B cell (primary cell): ENCODE results near the gene WDR54.

Source experiments
- EZH2 ChIP-seq: IDR thresholded peaks from 2 replicates; pipeline ENCODE4 v1.6.1; 2012; ENCODE audit warnings: borderline replicate concordance, low read depth, mild to moderate bottlenecking, moderate library complexity, low read length; ENCODE audit not compliant: insufficient read depth, poor library complexity, severe bottlenecking
- TF ChIP-seq, protein P1 (sequence below): fragments of 200-600 bp; IDR thresholded peaks from one replicate; pipeline ENCODE4 v1.8.0; 2022; ENCODE audit warnings: antibody characterized with exemption, mild to moderate bottlenecking

GRCh38 chr2:74379851-74380789, 41.4 kb upstream of the WDR54 start, which contains the start of gene DCTN1:
- TF ChIP-seq, protein P1, sequence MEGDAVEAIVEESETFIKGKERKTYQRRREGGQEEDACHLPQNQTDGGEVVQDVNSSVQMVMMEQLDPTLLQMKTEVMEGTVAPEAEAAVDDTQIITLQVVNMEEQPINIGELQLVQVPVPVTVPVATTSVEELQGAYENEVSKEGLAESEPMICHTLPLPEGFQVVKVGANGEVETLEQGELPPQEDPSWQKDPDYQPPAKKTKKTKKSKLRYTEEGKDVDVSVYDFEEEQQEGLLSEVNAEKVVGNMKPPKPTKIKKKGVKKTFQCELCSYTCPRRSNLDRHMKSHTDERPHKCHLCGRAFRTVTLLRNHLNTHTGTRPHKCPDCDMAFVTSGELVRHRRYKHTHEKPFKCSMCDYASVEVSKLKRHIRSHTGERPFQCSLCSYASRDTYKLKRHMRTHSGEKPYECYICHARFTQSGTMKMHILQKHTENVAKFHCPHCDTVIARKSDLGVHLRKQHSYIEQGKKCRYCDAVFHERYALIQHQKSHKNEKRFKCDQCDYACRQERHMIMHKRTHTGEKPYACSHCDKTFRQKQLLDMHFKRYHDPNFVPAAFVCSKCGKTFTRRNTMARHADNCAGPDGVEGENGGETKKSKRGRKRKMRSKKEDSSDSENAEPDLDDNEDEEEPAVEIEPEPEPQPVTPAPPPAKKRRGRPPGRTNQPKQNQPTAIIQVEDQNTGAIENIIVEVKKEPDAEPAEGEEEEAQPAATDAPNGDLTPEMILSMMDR = no peak
- no peak for TF ChIP-seq EZH2
